MV-4-11 (cell line): ENCODE measurements around the gene SGPP2.

Experiments used
- DNase-seq: peaks from one replicate; lab custom pipeline; 2025; lab: John Stamatoyannopoulos, UW

Gene SGPP2

GRCh38 chr2:222525811-222526210, 101.5 kb downstream of the SGPP2 start:
- DNase-seq: no peak

- DNase-seq: no peak
These were observed 102.3 kb downstream of the SGPP2 start for GRCh38 chr2:222526480-222527277.

- no peak for DNase-seq
These were observed 108.0 kb downstream of the SGPP2 start for GRCh38 chr2:222532315-222532714.

GRCh38 chr2:222535477-222535876, 111.1 kb downstream of the SGPP2 start:
- no peak for DNase-seq

GRCh38 chr2:222538535-222538934, 114.2 kb downstream of the SGPP2 start:
- DNase-seq: peak; percentile 52

GRCh38 chr2:222544661-222545060, 120.3 kb downstream of the SGPP2 start:
- DNase-seq: no peak

GRCh38 chr2:222545823-222546795, 121.8 kb downstream of the SGPP2 start:
- peak; percentile 79 for DNase-seq

- no peak for DNase-seq
These were observed 122.7 kb downstream of the SGPP2 start for GRCh38 chr2:222547083-222547482.

GRCh38 chr2:222548992-222549391, 124.6 kb downstream of the SGPP2 start:
- no peak for DNase-seq

- no peak for DNase-seq
These were observed 130.2 kb downstream of the SGPP2 start for GRCh38 chr2:222554517-222554916.

- no peak for DNase-seq
These were observed 136.8 kb downstream of the SGPP2 start for GRCh38 chr2:222561151-222561550.

GRCh38 chr2:222561817-222562645, 137.7 kb downstream of the SGPP2 start:
- peak; percentile 38 for DNase-seq

- peak; percentile 11 for DNase-seq
These were observed 138.9 kb downstream of the SGPP2 start for GRCh38 chr2:222563106-222563718.

- DNase-seq: no peak
These were observed 139.6 kb downstream of the SGPP2 start for GRCh38 chr2:222563936-222564335.

- no peak for DNase-seq
These were observed 141.9 kb downstream of the SGPP2 start for GRCh38 chr2:222566229-222566628.

- DNase-seq: no peak
These were observed 144.5 kb downstream of the SGPP2 start for GRCh38 chr2:222568865-222569264.

- no peak for DNase-seq
These were observed 145.5 kb downstream of the SGPP2 start for GRCh38 chr2:222569826-222570225.

- DNase-seq: no peak
These were observed 147.9 kb downstream of the SGPP2 start for GRCh38 chr2:222572264-222572721.

GRCh38 chr2:222572751-222573174, 148.4 kb downstream of the SGPP2 start:
- no peak for DNase-seq

GRCh38 chr2:222575618-222576017, 151.3 kb downstream of the SGPP2 start:
- DNase-seq: no peak
